ENCODE results near the gene MAP2K6.

Gene MAP2K6

DNA sequence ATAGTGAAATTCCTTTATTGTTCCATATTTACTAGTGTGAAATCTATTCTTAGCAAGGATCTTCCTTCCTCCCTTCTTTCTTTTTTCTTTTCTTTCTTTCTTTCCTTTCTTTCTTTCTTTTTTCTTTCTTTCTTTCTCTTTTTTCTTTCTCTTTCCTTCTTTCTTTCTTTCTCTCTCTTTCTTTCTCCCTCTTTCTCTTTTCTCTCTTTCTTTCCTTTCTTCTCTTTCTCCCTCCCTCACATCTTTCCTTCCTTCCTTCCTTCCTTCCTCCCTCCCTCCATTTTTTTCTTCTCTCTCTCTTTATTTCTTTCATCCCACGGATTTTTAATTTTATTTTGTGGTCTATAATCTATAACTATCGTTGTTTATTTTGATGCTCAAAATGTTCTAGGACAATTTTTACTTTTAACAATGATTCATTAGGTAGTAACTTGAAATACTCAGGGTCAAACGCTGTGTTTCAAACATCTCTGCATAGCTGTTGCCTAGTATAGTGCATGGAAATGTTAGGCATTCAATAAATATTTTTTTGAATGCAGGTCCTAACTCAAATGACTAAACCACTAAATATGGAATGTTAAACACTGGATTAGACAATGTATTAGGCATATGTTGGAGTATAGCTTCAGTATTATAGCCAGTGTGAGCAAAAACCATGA, 178.3 kb downstream of the MAP2K6 start:
- Histone ChIP-seq H3K4me3 (no peak overlapping the region), H3K27ac (no peak overlapping the region)
- TF ChIP-seq, protein P1, sequence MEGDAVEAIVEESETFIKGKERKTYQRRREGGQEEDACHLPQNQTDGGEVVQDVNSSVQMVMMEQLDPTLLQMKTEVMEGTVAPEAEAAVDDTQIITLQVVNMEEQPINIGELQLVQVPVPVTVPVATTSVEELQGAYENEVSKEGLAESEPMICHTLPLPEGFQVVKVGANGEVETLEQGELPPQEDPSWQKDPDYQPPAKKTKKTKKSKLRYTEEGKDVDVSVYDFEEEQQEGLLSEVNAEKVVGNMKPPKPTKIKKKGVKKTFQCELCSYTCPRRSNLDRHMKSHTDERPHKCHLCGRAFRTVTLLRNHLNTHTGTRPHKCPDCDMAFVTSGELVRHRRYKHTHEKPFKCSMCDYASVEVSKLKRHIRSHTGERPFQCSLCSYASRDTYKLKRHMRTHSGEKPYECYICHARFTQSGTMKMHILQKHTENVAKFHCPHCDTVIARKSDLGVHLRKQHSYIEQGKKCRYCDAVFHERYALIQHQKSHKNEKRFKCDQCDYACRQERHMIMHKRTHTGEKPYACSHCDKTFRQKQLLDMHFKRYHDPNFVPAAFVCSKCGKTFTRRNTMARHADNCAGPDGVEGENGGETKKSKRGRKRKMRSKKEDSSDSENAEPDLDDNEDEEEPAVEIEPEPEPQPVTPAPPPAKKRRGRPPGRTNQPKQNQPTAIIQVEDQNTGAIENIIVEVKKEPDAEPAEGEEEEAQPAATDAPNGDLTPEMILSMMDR (IDR thresholded peaks at IDR 0.05) = no peak
- DNase-seq (ENCODE audit: low spot score) = no peak

DNA sequence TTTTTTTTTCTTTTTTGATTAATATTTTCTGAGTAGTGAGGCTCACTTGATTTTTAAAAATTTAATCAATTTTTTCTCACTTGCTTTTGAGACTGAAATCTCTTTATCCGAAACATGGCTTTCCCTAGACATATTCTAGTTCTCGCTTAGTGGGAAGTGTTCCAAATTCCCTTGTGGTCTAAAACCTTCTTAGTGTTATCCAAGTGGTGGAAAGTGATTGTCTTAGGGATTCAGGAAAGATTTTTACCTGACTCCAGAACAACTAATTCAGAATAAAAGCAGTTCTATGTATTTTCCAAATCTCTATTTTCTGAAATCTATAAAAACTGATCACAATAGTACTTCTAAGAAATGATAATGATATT, 178.8 kb downstream of the MAP2K6 start:
- no peak for DNase-seq (ENCODE audit: low spot score)
- no peak overlapping the region for H3K27ac ChIP-seq
- TF ChIP-seq, protein P1 (IDR thresholded peaks at IDR 0.05) = no peak

DNA sequence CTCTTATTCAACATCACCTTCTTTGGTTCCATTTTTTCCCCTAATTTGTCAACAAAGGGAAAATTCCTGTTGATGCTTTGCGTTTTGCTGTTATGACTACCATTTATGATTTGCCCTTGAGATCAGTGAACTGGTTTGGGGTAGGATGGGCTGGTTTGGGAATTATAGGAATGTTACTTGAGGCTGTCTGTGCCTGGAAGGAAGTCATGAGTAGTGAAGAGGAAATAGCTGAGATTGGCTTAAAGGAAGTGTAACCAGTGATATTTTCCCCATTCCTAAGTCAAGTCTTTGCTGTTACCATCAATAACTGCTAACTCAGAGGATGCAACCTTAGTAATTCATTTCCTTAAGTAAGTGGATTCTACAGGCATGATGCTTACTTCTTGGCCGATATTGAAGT, 179.2 kb downstream of the MAP2K6 start:
- TF ChIP-seq, protein P1 (IDR thresholded peaks at IDR 0.05) = no peak
- DNase-seq (ENCODE audit: low spot score) = no peak
- H3K4me3 ChIP-seq = no peak overlapping the region
- no peak overlapping the region for H3K27ac ChIP-seq

More for the DNA sequence above, 178.8 kb downstream of the MAP2K6 start:
- no peak overlapping the region for H3K4me3 ChIP-seq

DNA sequence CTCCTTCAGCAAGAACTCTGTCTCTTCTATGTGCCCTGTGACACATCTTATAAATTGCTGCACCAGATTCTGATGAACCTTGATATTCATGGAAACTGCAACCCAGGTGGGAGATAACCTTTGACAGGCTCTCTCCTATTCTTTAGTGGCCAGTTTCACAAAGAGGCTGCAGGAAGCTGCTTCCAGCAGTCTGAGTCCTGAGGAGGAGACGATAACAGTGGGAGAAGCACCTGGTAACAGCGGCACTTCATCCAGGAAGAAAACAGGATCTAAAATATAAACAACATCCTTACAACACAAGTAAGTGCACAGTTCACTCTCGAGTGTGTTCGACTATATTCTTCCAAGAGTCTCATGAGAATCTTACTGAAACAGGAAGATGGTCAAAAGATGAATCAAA, 180.1 kb downstream of the MAP2K6 start:
- DNase-seq (ENCODE audit: low spot score) = no peak
- Histone ChIP-seq H3K27ac (no peak overlapping the region), H3K4me3 (no peak overlapping the region)
- TF ChIP-seq, protein P1 (IDR thresholded peaks at IDR 0.05) = no peak

DNA sequence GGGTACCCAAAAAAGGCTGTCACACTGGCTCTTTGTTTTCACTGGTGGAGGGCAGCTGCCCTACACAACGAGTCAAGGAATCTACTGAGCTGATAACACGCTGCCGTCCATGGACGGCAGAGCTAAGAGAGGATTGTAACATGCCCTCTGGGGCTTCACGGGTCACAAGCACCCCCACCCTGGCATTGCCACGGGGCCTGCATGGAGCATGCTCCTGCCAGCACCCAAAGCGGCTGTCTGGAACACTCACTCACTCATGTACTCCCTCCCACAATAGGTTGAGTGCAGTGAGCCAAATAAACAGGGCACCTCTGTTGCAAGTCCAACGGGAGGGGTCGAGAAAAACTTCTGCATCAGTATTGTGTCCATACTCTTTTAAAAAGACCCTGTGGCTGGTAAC, 181.6 kb downstream of the MAP2K6 start:
- TF ChIP-seq, protein P1 (IDR thresholded peaks at IDR 0.05) = no peak
- no peak overlapping the region for H3K27ac ChIP-seq
- no peak overlapping the region for H3K4me3 ChIP-seq
- DNase-seq (ENCODE audit: low spot score) = no peak

DNA sequence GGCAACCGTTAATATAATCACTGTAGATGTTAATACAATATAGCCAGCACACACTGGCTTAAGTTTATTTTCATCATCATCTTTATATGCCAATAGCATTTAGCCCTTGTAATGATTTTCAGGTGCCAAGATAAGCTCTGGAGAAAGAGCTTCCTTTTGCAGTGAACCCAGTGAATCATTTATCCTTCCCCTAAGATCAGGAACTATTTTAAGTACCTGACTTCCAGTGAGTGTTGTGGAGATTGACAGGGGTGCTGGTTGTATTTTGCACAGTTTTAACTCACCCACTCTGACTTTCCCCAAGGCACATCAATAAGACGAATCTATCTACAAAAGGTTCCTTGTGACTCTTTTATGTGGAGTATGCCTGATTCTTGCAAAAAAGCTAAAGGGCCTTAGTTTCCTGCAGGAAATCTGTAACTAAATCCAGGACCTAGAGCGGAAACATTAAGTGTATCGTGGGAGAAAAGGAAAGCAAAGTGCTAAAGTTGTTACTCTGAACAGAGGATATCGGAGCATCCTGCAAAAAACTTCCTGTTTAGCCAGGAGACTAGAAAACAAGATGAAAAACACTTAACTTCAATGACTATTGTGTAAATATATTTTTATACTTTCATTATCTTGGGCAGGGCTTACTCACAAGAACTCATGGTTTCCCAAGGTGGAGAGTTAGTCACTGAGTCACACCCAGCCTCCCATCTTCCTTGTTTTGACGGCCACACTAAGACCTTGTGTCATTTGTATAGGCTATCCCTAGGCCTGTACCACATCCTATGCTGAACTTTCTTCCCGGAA, 183.6 kb downstream of the MAP2K6 start:
- H3K27ac ChIP-seq = no peak overlapping the region
- no peak overlapping the region for H3K4me3 ChIP-seq
- TF ChIP-seq, protein P1 (IDR thresholded peaks at IDR 0.05) = no peak
- DNase-seq (ENCODE audit: low spot score) = no peak

GRCh38 chr17:69602972-69603371, 188.5 kb downstream of the MAP2K6 start:
- Histone ChIP-seq H3K27ac (no peak overlapping the region), H3K4me3 (no peak overlapping the region)
- DNase-seq (ENCODE audit: low spot score) = no peak
- TF ChIP-seq, protein P1 (IDR thresholded peaks at IDR 0.05) = no peak
